Stimulated activated CD8-positive, alpha-beta memory T cell treated with anti-CD3 and anti-CD28 coated beads, Interleukin-15, amount 100 ng/mL, for 1 hour (primary cell): ENCODE results near the gene PADI1.
A peak's percentile ranks its signal among the peaks of the same experiment; 100 is the strongest.

Experiments
- DNase-seq: peaks from one replicate; pipeline ENCODE4 v3.0.0-alpha.2; 2020; ENCODE audit warnings: low read depth

Gene PADI1

DNA sequence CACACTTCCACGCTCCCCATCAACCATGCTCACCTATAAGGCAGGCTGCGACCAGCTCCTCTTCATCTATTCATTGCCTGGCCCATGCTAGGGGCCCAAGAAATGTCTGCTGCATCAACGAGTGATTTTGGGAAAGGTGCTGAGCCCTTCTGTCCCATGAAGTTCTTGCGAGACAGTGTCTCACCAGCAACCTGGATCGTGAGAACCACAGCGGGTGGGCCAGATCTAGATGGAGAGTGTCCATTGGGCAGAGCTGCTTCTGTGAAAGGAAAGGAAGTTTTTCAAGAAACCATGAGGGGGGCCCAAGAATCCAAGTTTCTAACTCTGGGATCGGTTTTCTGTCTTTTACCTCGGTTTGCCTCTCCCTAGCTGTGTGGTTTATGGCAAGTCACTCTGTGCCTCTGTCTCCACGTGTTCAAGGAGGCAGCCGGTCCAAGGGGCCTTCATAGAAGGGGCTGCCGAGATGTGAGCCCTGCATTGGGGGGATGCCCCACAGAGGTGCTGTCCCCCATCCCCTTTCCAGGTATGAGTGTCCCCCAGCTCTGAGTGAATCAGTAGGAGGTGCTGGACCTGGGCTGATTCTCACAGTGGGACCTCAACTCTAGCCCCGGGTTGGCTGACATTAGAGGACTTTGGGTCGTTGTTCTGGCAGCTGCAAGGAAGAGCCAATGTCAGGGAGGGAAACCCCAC lies 8.3 kb upstream of the PADI1 start:
- no peak for DNase-seq

DNA sequence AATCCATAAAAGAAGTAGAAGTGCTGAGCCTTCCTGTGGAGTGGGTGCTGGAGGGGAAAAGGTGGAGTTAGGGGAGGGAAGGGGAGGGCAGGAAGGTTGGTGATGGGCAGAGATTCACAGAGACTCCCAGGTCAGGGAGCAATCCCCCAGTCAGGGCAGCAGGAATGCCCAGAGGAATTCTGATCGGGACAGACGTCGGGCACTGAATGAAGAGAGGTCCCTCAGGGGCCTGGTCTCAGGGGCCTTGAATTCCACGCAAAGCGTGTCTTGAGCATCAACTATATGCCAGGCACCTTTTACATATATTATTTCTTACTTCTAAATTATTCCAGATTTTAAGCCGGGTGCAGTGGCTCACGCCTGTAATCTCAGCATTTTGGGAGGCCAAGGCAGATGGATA lies 7.2 kb upstream of the PADI1 start:
- DNase-seq, result no peak

DNA sequence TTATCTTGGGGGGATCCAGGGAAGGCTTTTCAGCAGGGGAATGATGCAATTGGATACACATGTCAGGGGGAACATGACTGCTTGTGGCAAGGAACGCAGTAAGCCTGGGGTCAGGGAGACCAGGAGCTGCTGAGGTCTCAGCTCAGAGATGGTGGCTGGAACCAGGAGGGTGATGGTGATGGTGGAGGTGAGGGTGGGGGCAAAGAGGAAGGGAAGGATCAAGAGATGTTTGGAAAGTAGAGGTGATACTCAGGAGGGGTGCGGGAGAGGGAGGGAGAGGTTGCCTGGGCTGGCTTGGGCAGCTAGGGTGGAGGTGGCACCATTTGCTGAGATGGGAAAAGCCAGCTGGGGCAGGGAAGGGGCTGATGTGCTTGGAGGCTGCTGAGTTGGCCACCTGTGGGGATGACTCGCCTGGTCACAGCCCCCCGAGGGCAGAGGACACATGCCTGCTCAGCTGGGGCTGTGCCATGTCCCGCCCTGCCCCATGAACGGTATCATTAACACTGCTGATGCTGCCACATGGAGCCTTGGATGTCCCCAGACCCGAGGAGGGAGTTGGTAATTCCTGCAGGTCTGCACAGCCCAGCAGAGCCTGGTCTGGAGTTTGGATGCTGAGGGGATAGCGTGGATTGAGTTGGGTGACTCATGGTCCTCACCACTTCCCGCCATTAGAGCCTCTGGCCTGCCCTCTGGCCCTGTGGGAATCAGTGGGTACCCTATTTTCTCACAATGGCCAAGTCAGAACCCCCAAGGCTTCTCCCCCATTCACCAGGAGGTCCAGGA lies 6.3 kb upstream of the PADI1 start:
- no peak for DNase-seq

DNA sequence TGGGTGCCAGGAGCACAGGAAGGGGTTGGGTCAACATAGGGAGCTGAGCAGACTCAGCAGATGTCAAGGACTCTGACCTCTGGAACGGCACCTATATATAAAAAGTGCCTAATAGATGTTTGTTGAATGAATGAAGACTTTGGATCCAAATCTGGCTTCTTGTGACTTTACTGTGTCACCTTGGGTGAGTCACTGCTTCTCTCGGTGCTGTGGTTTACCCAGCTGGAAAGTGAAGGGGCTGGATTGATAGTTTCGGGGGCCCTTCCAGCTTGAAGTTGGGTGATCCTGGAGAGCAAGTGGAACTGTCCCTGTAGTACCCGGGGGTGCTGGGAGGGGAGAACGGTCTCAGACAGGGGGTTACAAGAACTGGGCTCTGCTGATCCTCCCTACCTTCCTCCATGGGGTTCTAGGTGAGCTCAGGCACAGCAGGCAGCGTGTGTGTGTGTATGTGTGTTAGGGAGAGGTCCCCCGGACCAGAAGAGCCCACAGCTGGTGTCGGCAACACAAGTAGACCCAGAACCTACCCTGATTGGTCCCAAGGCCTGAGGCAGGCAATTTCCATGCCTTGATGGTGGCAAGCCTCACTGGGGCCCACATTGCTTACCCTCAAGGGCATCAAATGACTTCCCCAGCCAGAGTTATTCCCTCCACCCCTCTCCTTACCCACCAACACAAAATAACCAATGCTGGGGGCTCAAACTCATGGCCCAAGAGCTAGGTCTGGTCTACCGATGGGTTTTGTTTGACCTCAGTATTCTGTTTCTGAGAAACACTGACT lies 5.5 kb upstream of the PADI1 start:
- no peak for DNase-seq

DNA sequence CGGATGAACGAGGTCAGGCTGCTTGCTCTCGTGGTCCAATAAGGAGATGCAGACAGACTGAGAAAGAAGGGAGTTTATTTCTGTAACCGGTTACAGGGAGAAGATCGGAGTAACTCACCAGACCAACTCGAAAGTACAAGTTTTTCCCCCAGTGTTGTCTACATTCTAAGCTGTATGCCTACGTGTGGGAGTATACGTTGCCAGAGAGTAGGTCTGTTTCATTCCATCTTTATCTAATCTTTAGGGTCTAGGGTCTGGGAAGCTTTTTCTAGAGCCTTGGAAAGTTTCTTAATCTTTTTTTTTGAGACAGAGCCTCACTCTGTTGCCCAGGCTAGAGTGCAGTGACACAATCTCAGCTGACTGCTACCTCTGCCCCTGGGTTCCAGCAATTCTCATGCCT lies 4.7 kb upstream of the PADI1 start:
- DNase-seq, result no peak

DNA sequence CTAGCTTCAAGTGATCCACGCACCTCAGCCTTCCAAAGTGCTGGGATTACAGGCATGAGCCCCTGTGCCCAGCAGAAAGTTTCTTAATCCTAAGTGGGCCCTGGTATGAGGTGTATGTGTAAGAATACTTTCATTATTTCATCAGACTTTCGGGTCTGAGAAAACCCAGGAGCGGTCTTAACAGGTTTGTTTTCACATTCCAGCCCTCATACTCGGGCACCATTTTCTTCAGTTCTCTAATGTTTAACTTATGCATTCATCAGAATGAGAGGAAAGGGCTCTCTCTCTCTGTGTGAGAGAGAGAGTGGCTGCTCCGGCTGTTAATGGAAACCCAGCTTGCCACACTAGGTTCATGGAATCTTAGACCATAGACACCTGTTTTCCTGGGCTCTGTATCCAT lies 4.2 kb upstream of the PADI1 start:
- DNase-seq, result no peak

DNA sequence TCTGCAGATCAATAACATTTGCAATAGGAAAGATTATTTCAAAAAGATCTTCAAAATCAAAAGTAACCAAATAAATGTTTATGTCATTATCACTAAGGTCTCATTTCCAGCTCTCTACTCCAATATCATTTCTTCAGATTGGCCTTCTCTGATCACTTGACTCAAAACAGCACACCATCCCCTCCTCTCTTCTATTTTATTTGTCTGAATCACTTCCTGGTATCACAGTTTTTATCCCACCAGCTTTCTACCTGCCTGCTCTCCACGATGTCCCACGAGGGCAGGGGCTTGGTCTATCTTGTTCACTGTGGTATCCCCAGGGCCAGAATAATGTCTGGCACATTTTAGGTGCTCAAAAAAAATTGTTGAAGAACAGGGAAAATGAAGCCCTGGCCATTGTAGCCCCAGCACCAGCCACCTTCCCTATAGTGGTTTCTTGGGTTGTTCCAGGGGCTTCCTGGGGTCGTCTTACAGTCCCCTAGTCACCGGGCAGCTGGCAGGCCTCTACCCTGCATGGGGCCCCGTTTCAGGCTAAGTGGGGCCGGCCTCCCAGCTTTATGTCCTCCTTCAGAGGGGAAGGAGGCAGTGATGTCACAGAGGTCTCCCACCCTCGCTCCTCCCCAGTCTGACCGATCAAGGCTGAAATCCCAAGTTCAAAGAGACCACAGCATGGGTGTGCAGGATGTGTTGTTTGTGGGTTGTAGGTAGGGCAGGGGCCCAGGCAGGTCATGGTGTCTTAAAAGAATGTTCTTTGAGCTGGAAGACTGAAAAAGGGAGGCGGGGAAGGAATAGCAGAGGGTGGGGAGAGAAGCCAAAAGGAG lies 3.5 kb upstream of the PADI1 start:
- DNase-seq, result no peak

DNA sequence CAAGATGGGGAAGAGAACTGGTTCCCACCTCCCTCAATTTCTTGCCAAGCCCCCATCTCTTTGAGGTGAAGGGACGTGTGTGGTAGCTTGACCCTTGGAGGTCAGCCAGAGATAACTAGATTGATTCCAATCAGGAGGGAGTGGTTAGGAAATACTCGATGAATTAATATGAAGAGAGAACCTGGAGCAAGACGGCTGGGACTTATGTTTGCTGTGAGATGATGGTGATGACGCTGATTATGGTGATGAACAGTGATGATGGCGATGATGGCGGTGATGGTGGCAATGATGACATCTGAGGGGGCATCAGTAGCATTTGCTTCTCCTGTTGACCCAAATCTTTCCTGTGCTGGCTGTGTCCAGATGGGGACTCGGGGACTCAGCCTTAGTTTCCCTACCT lies 724 bp downstream of the PADI1 start:
- no peak for DNase-seq

DNA sequence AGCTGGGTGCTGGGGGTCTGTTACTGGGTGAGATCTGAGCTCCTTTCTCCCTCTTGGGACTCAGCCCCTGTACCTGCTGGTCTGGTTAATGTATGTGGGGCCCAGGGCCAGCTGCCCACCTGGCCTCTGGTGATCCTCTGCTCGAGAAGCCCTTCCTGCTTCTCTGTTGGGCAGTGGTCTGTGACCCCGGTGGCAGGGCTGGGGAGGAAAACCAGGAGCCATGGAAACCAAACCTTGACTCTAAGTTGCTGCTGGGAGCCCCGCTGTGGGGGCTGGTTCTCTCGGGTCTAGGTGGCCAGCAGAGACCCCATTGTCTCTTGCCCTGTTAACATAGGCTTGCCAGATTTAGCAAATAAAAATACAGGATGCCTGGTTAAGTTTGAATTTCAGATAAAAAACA lies 1.3 kb downstream of the PADI1 start:
- no peak for DNase-seq

DNA sequence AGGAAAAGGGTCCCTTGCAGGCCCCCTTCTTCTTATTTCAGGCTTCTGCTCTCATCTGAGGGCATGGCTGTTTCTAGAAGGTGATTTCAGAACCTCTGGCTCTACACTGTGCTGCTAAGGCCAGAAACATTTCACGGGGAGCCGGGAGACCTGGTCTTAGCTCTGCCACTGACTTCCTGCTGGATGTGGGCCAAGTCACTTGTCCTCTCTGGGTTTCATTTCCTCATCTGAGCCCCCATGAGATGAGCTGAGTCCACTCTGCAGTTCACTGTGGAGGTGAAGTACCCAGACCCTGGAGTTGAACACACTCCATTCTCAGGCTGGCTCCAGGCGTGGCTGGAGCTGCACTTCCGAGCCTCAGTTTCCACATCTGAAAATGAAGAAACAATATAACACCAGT lies 2.1 kb downstream of the PADI1 start:
- no peak for DNase-seq

DNA sequence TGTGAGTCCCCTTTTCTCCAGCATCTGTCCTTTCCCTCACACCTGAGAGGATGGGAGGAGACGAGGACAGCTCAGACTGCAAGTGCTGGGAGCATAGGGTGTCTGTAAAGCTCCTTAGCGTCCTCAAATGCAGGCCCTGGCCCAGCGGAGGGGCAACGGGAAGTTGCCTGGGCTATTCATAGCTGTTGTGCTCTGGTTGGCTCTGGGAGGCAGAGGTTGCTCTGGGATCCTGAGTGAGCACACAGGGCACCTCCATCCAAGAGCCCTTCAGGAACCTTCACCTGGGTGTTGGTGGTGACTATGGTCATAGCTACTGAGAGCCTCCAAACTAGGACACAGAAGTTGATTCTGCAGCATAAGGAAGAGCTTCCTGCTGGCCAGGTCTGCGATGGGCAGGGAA lies 2.6 kb downstream of the PADI1 start:
- no peak for DNase-seq

DNA sequence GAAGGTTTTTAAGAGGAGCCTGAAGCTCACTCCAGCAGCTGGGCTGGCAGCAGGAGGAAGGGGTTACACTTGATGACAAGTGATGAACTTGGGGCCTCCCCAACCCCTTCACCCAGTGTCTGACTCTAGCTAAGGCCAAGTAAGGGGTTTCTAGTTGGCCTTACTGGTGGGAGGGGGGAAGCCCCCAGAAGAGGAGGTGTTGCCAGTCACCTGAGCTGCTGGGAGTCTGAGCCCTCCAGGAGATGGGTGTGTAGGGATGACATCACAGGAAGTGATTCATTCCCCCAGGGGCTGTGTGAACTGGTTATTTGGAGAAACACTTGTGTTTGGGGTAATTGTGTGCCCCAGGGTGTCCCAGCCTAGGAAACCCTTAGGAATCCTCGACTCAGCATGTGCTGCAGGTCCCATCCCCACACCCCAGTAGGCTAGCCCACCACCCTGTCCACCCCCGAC lies 3.1 kb downstream of the PADI1 start:
- no peak for DNase-seq

DNA sequence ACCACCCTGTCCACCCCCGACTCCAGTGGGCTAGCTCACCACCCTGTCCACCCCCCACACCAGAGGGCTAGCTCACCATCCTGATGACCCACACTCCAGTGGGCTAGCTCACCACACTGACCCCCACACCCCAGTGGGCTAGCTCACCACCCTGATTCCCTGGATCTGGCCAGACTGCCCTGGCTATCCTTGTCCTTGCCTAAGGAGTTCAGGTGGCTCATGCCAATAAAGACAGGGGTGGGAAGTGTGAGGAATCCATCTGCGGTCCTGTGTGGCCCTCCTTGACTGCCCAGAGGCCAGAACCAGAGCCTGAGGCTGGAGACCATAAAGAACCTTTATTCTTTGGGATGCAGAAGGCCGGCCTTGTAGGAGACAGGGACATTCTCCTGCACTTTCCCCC lies 3.6 kb downstream of the PADI1 start:
- no peak for DNase-seq

DNA sequence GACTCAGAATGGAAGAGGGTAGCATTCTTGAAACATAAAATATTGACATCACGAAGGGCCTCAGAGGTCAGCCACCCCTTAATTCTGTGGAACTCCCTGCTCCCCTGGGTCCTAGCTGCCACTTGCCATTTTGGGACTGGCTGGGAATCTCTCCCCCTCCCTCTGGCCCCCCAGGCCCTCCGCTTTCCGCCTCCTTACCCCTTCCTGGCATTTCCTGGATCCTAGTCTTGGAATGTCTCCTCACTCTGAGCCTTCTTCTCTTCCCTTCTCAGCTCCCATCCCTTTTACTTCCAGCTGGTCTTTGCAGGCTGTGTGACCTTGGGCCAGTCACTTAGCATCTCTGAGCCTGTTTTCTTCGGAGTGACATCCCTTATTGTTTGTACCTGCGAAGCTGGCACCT lies 4.5 kb downstream of the PADI1 start:
- no peak for DNase-seq

DNA sequence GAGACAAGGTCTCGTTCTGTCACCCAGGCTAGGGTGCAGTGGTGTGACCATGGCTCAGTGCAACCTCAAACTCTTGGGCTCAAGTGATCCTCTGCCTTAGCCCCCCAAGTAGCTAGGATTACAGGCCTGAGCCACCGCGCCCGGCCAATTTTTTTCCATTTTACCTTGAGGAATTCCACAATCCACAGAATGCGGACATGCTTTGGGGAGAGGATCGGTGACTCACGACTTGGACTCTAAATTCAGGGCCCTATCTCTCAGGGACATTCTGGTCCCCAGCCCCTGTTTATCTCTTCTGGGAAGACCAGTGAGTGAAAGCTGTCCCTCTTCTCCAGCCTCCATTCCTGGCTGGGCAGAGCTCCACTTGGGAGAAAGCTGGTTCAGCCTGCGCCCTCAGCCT lies 5.2 kb downstream of the PADI1 start:
- DNase-seq, result no peak

DNA sequence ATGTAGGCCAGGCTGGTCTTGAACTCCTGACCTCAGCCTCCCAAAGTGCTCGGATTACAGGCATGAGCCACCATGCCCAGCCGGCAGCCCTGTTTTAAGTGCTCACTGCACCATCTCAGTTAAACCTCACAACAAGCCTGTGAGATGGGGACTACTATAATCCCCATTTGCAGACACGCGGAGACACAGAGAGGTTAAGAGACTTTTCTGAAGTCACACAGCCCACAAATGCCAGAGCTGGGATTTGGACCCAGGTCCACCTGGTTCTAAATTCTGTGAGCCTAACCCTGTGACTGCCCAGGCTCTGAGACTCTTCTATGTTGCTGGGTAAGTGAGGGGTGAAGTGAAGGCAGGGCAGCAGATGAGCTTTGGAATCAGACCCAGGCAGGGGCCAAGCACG lies 6.4 kb downstream of the PADI1 start:
- DNase-seq, result no peak

DNA sequence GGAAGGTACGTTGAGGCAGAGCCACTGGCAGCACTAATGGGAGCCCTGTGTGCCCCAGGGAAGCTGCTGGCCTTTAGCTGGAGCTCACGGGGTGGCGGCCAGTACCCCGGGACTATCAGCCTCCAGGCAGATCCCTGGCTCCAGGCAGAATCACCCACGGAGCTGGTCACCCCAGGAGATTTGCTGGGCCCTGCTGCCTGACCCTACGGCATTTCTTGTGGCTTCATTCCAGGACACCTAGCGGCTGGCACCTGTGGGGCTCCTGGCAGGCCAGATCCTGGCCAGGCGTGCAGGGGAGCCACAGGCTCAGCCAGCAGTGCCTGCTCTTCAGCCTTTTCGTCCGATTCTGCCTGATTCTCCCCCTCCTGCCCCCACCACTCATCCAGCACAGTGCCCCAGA lies 7.1 kb downstream of the PADI1 start:
- DNase-seq, result no peak

DNA sequence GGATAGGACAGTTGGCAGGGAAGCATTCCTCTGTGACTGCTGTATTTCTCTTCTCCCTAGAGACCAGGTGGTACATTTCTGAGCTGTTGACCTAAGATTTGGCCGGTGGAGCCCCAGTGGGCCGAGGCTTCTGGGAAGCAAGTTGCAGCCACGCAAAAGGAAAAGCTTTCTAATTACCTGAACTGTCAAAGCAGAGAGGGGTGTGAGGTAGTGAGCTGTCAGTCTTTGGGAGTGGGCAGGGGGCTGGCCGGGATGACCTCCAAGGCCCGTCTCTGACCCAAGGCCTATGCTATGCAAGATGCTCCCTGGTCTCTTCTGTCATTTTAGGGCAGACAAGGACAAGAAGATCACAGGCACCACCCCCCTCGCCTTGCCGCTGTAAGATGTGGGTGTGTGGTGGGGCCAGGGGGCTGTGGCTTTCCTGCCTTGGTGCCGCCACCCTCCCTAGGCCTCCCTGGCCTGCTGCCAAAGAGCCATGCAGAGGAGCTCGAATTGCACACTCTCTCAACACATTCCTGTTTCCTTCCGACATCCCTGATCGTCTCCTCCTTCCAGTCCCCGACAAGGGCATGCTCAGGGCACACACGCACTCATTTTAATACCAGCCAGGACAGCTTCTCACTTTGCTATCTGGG lies 7.7 kb downstream of the PADI1 start:
- DNase-seq, result peak; percentile 37

DNA sequence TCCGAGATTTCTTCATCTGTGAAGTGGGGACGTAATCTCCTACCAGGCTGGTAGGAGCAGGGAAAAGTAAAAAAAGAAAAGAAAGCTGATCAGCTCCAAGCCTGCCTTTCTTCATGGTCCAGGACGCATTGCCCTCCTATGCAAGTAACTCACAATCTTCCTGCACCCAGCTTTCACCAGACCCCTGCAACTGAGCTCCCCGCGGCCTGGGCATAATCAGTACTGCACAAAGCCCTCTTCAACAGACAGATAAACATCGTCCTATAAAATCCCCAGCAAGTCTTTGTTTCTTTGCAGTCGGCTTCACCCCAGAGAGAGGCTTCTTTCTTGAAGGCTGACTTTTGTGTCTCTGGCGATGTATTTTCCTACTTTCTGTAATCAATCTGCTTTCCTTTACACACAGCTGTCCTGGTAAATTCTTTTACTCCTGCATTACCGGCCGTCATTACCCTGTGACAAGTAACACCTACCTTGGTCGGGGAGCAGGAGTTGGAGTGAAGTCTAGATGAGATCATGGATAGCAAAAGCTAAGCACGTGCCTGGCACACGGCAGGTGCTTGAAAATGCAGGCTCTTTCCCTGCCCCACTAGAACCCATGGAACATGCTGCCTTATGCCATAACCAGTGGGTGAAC lies 8.3 kb downstream of the PADI1 start:
- no peak for DNase-seq

DNA sequence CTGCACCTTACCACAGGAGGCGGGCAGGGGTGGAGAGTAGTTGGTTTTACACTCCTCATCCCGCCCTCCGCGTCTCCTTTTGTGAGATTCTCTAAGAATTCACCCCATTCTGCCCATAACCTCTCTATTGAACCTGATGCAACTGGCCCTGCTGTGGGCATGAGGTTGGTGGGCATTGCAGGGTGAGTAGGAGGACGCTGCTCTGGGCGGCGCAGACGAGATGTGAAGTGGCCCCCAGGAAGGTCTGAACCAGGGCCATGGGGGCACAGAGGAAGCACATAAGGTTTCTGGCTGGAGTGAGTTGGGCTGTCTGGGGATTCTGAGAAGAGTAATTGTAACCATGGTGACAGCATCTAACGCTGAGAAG lies 8.8 kb downstream of the PADI1 start:
- no peak for DNase-seq

DNA sequence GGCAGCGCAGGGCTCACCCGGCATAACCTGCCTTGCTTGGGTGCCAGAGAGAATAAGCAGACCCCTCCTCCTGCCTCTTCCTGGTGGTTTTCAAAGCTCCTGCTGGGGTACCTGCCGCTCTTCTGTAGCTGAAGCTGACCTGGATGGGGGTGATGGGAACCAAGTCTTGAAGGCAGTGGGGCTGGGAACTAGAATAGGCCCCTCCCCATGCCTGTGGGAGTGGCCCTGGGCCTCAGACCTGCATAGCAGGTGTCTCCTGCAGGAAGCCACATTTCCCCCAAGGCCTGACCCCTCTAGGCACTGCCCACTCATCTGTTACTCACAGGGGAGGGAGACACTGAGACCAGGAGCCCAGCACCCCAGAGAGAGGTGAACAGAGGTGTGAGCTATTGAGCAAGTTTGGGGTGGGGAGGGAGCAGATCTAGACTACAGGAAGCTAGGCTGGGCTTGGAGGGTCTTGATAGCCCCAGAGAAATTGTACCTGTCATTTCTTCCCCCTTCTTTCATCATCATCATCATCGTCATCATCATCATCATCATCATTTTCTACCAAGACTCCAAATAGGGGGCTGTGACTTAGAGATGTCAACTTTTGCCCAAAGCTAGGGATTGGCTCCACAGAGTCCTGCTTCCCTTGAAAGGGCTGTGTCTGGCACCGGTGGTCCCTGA lies 10.1 kb downstream of the PADI1 start:
- no peak for DNase-seq
